ENCODE data around the gene TCF3.

Gene TCF3

DNA sequence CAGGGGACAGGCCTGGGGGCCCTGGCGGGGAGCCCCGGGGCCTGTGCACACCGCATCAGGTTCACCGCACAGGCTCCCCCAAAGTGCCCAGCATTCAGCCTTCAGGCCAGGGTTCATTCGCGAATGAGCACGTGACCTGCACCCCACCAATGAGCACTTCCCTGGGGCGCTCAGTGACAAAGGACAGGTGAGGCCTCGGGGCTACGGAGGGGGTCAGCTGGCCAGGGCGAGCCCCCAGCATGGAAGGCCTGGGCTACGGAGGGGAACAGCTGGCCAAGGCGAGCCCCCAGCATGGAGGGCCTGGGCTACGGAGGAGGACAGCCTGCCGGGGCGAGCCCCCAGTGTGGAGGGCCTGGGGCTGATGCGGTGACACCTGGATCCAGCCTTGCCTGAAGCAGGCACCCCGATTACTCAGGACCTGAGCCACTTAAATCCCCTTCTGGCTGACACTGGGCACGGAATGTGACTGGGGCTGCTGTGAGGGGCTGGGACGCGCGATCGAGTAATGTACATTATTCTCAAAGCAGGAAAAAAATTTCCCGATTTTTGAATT lies 23.1 kb downstream of the TCF3 start:
- no peak for DNase-seq

DNA sequence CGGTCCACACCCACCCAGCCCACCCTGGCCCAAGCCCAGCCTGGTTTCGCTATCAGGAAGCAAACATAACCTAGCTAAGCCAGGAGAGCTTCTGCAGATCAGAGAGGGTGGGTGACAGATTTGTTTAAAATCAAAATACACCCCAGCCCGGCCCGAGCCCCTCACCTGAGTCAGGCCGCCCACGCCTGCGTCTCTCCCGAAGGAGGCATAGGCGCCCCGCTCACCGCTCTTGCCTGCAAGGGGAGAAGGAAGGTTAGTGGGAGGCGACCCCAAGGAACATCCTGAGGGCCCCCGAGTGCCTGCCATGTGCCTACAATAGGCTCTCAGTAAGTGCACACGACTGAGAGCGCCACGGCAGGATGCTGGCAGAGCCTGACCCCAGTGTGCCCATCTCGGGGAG lies 25.2 kb downstream of the TCF3 start:
- no peak for DNase-seq

DNA sequence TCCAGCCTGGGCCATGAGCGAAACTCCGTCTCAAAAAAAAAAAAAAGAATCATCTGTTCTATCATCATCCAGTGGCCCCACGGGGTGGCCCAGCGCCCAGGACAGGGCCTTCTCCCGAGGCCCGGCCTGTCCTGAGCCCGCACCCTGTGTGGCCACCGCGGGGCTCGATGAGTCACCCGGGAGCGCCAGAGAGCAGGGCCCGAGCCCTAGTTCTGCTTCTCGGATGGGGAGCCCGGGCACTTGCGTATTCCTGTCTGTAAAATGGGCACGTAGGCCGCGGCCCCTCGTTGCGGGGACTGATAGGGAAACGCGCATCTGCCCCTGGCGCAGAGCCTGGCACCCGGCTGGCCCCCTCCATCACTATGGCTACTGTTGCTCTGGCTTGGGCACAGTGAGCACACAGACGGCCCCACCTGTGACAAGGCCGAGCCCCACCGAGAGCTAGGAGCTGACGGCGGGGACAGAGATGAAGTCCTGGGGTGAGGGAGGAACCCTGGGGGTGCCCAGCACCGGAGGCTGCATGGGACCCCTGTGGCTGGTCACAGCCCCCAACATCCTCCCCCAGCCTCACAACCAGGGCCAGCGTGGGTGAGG lies 25.9 kb downstream of the TCF3 start:
- DNase-seq: no peak

DNA sequence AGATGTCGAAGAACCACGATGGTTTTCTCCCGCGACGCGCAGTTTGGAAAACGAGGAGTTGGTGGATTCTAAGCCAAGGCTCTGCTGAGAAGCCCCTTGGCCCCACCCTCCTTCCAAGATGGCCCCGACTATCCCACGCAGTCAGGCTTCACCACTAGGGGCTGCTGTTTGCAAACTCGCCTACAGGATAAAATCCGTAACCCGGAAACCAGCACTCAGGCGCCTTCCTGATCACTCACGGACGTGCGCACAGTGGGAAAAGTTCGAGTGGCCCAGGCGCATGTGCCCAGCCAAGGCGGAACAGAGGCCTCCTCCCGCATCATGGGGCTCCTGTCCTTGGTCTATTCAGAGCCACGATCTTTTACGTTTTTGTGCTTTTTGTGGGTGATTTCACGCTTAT lies 28.0 kb downstream of the TCF3 start:
- peak; percentile 41 for DNase-seq

DNA sequence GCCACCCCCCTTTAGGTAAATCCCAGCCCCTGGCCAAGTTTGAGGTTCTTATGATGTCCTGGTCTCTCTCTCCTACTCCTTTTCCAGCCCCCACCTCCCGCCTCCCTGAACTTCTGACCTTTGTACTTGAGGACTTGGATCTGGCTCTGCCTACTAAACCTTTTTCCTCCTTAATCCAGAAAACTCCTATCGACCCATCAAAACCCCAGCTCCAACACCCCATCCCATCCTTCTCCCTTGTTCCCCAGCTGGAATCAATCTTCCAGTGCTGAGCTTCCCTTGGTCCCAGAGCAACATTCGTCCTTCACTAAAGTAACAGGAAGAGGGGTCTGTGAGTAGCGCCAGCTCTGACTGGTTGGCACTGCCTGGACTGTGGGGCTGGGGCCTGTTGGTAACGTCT lies 29.9 kb downstream of the TCF3 start:
- DNase-seq: no peak

DNA sequence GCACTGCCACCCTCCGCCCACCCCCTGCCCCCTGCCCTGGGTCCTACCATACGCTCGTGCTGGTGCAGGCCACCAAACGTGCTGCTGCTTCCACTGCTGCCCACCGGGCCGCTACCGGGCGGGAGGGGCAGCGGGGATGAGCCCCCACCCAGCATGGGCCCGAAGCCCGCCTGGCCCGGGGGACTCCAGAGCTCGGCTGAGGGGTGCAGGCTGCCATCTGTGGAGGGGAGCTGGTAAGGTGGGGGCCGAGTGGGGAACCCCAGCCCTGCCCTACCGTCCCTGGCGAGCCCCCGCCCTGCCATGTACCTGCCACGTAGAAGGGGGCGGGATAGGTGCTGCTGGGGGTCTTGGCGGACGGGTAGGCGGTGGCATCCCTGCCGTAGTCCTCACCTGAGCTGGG lies 30.4 kb downstream of the TCF3 start:
- DNase-seq: no peak

DNA sequence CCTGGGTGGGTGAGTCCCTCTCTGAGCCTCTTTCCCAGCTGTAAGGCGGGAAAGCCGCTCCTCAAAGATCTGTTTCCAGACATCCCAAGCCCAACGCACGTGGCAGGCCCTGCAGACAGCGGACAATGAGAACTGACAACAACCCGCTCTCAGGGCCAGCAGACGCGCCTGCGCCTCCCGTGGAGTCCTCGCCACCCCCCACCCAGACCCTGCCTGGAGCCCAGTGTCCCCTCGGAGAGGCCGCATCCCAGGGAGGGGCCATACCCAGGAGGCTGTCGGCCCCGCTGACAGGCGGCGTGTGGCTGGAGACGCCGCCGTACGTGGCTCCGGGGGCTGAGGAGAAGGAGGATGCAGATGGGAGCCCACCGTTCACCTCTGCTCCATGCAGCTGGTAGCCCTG lies 30.8 kb downstream of the TCF3 start:
- DNase-seq: no peak

DNA sequence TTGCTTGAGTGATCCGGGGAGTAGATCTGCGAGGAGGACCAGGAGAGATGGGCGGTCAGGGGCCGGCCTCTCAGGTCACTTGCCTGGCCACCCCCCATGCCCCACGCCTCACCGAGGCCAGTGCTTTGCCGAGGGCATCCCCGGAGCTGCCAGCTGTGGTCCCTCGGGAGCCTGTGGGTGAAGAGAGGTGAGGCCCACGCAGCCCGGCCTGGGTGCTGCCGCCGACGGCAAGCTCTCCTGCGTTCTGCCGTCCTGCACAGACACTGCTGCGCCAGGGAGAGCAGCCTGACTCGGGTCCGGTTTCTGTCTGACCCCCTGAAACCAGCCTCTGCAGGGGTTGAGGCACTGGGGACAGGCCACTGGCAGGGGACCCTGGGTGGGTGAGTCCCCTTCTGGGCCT lies 31.4 kb downstream of the TCF3 start:
- no peak for DNase-seq

DNA sequence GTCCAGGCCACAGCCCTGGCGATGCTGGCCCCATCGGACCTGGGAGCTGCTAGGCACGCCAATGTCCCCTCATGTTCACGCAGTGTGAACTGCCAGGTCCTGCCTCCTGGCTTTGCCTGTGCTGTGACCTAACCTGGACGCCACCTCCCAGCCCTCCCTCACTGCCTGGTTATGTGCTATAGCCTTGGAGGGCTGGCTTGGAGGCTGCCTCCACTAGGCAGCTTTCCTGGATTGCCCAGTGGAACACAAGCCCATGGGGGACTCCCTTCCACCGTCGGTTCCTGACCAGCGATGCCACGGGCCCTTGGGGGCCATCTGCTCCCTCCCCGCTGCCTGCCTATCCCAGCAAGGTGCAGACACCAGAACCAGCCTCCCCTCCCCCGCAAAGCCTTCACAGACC lies 31.9 kb downstream of the TCF3 start:
- no peak for DNase-seq

DNA sequence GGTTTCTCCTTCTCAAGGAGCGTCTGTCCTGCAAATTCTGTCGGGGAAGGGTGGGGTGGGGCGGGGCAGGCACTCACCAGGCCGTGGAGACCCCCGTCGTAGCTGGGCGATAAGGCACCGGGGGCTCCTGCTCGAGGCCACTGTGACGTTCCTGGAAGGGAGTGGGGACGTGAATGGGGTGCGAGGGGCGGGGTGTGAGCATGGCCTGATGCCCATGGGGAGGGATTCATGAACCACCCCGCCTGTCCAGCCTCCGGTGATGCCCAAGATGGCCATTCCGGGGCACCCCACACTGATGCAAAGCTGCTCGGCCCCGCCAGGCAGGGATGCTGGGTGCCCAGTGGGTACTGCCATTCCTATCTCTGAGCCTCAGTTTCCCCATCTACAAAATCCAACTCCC lies 32.7 kb downstream of the TCF3 start:
- DNase-seq: no peak

DNA sequence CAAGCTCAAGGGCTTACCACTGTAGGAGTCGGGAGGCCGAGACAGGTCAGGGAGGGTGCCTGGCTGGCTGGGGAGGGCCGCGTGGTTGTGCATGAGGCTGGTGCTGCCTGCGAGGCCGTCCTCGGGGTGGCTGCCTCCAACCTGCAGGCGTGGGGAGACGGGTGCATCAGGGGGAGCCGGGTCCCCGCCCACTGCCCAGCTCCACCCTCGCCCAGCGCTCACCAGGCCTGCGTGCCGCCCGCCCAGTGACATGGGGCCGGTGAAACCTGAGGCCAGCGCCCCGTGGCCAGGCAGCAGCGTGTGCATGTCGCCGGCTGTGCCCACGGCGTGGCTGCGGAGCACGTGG lies 33.3 kb downstream of the TCF3 start:
- DNase-seq: no peak

DNA sequence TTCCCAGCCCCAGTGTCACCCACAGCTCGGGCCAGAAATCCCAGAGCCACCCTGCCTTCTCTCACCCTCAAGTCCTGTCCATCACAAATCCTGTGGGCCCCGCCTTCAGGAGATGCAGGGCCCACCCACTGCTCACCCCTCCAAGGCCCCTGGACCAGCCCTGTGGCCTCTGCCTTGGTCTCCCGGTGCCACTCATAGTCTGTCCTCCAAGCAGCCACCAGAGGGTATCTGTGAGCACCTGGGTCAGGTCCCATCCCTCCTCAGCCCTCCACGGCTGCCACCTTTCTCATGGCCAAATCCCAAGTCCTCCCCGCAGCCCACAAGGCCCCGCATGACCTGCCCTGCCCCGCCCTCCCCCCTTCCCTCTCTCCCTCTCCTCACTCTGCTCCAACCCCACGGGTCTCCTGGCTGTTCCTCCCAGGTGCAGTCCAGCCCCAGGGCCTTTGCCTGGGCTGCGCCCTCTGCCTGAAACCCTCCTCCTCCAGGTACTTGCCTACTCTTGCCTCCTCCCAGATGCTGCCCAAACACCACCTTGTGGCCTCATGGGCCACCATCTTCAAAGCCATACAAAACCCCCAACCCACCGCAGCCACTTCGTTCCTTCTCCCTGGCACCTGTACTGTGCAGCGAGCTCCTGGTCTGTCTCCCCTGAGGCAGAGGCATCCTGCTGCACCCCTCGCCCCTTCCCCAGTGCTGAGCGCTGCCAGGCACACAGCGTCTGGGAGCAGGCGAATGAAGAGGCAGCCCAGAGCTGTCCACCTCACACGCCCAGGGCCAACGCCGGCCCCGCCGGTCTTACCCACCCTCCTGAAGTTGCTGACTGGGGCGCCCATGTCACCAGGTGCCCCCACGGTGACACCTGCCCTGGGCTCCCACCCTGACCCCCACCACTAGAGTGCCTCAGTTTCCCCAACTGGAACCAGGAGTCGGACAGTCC lies 34.0 kb downstream of the TCF3 start:
- no peak for DNase-seq

DNA sequence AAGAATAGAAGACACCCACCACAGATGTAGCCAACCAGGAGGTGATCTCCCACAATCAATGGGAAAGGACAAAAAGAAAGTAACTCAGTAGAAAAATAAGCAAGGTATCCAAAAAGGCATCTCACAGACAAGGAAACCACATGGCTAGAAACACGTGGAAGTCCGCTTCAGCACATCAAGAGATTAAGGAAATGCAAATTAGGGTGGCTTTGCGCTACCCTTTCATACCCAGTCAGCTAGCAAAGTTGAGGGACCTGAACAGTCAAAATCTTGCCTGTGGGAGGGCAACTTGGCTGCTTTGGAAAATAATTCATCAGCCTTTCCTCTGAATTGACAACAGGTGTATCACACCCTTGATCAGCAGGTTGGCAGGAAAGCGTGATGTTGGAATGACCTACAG lies 35.5 kb downstream of the TCF3 start:
- no peak for DNase-seq

DNA sequence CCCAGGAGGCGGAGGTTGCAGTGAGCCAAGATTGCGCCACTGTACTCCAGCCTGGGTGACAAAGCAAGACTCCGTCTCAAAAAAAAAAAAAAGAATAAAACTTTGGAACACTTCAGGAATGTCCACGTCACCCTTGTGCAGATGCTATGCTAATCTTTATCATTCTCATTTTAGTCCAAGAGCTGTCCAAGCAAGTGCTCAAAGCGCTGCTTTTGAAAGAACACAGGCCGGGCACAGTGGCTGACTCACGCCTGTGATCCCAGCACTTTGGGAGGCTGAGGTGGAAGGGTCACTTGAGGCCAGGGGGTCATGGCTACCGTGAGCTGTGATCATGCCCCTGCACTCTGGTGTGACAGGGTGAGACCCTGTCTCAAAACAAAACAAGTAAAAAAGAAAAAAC lies 36.0 kb downstream of the TCF3 start:
- no peak for DNase-seq

DNA sequence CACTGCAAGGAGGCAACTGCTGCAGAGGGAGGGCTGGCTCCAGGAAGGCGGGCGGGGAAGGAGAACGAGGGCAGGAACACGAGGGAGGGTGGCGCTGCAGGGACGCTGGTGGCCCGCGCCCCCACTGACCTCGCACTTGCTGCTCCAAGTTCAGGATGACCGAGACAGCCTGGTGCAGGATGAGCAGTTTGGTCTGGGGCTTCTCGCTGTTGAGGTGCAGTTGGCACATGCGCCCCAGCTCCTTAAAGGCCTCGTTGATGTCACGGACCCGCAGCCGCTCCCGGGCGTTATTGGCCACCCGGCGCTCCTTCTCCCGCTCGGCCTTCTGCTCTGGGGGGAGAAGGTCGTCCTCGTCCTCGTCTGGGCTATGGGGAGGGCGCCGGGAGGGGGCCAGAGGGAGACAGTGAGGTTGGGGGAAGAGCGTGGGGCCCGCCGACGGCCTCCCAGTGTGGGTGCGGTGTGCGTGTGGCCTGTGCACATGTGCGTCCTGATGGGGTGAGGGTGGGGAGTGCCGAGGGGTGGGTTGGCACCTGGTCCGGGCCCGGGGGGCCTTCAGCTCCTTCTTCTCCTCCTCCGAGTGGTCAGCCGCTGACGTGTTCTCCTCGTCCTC lies 37.2 kb downstream of the TCF3 start:
- no peak for DNase-seq

DNA sequence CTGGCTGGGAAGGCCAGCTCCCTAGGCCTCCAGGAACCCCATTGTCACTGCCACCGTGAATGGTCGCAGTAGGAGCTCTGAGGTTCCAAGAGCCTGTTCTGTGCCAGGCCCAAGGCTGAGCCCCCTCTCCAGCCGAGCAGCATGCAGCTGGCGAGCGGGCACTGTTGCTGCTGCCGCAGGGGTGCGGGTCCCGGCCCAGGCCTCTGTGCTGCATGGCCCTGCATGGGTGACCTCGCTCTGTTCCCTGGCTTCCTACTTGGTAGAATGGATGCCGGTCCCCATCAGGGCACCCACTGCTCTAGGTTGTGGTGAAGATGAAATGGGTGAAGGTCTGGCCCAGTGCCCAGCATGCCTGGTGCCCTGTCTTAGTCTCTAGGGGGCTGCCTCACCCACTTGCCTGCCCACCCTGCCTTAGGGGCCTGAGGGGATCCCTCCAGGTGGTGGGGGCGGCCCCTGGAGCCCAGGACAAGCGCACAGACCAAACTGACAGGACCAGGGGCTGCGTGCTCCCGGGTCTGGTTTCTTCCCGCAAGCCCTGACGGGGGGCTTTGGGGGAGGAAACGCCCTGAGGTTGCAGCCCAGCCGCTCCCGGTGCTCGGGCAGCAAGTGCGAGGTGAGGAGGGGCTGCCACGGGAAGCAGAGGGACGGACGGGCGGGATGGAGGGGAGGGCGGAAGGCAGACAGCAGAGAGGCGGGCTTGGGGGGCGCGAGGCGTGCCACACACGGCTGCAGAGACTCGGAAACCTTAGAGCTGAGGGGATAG lies 38.4 kb downstream of the TCF3 start:
- DNase-seq: no peak

DNA sequence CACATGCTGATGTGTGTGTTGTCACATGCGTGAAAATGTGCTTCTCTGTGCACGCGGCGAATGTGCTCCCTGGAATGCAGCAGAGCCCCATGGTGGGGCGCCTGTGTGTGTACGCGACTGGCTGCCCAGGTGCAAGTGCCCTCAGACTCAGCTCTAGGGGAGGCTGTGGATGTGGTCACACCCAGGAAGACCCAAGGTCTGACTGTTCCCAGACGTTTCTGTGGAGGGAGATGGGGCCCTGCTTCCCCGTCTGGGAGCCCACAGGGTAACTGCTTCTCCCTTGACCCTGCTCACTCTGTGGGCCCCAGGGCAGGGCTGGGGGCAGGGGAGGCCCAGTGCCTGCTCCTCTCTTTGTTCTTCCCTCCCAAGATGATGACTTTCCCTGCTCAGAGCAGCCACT lies 39.3 kb downstream of the TCF3 start:
- DNase-seq: no peak

DNA sequence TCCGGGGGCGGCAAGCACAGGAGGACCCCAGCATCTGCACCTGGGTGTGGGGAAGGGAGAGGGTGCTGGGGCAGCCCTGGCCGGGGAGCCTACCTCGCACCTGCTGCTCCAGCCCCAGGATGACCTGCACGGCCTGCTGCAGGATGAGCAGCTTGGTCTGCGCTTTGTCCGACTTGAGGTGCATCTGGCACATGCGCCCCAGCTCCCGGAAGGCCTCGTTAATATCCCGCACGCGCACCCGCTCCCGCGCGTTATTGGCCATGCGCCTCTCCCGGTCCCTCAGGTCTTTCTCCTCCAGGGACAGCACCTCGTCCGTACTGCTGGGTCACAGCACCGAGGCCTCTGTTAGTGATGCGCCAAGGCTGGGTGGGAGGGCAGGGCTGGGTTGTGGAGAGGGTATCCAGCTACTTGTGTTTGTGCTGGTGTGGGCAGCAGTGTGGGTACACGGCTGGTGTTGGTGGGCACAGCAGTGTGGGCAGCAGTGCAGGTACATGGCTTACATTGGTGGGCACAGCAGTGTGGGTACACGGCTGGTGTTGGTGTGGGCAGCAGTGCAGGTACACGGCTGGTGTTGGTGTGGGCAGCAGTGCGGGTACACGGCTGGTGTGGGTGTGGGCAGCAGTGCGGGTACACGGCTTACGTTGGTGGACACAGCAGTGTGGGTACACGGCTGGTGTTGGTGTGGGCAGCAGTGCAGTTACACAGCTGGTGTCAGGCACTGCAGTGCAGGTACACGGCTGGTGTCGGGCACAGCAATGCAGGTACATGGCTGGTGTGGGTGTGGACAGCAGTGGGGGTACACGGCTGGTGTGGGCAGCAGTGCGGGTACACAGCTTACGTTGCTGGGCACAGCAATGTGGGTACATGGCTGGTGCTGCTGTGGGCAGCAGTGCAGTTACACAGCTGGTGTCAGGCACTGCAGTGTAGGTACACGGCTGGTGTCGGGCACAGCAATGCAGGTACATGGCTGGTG lies 40.0 kb downstream of the TCF3 start:
- no peak for DNase-seq

DNA sequence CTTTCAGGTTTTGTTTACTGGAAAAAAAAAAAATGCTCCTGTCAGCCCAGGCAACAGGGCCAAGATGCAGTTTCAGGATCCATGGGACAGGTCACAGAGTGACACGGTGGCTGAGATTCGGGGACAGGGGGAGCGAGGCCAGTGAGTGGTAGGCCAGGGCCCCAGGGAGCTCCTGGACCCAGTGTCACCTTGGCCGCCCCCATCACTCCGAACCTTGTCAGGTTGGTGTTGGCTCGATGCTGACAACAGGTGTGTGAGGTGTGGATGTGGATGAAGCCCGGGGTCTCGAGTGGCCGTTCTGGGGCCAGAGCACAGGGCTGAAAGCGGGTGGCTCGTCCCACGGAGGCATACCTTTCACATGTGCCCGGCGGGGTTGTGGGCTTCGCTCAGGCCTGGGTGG lies 41.1 kb downstream of the TCF3 start:
- no peak for DNase-seq

DNA sequence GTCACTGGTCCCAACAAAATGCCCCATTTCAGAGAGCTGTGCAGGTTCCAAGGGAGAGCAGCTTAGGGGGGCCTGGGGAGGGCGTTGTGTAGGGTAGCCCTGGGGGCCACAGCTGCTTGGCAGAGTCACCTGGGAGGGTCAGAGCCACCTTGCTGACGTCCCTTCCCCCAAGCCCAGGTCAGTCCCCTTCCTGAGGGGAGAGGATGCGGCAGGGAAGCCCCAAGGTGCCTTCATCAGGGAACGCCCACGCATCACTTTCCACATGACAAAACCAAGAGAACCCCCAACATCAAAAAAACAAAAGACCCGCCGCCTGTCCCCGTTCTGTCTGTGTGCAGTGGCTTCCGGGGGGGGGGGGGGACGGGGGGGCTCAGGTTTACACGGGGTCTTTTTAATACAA lies 41.8 kb downstream of the TCF3 start:
- no peak for DNase-seq

DNA sequence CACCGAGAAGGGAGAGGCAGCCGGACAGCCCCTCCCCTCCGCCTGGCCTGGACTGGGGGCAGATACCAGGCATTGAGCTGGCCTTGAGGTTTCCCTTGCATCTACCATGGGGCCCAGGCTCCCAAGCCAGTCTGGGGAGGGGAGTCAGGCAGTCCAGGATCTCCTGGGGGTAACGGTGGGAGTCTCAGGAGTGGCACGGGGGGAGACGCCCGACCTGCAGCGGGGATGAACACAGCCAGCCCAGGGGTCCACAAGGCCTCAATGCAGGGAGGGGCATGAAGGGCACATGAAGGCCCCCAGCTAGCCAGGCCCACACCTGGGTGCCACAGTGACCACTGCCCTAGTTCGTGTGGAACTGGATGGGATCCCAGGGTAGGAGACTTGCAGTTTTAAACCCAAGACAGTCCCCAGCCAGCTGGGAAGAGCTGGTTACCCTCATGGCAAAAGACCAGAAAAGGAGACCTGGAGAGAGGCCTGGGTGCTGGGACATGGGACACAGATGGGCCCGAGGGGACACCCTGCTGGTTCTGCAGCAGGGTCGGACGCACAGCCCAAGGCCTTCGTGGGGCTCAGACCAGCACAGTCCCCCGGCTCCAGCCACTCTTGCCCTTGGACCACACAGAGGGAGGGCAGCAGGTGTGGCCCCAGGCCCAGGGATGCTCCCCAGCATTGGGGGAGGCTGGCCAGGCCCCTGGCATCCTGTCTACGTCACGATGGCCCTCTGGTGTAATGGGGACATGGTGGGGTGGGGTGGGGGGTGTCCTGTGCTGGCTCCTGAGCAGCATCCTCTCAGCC lies 42.5 kb downstream of the TCF3 start:
- DNase-seq: no peak

DNA sequence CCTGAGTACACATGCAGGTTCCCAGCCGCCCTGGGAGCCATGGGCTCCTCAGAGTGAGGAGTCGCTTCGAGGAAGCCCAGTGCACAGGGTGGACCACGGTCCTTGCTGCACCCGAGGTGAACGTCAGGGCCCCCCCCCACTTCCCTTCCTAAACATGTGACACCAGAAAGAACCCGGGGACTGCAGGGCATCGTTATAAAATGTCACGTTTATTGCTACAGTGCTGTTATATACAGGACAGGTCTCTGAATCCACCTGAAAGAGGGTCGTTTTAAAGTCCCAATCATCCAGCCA lies 43.4 kb downstream of the TCF3 start:
- DNase-seq: no peak
